Activated CD4-positive, alpha-beta T cell treated with anti-CD3 and anti-CD28 coated beads, Interleukin-2, amount 50 U/mL, for 24 hours (primary cell): ENCODE data around the gene FHOD1.

Source experiments
- DNase-seq, 2 donors: peaks; one replicate each; pipeline ENCODE4 v3.0.0-alpha.2; 2020; ENCODE audit warnings: low read depth in 1 of 2, low spot score in 1 of 2

The FHOD1 gene

GRCh38 chr16:67179421-67180080 is 67.7 kb downstream of the FHOD1 start:
- no peak for DNase-seq
